ENCODE results near the gene HOOK2.

DNA sequence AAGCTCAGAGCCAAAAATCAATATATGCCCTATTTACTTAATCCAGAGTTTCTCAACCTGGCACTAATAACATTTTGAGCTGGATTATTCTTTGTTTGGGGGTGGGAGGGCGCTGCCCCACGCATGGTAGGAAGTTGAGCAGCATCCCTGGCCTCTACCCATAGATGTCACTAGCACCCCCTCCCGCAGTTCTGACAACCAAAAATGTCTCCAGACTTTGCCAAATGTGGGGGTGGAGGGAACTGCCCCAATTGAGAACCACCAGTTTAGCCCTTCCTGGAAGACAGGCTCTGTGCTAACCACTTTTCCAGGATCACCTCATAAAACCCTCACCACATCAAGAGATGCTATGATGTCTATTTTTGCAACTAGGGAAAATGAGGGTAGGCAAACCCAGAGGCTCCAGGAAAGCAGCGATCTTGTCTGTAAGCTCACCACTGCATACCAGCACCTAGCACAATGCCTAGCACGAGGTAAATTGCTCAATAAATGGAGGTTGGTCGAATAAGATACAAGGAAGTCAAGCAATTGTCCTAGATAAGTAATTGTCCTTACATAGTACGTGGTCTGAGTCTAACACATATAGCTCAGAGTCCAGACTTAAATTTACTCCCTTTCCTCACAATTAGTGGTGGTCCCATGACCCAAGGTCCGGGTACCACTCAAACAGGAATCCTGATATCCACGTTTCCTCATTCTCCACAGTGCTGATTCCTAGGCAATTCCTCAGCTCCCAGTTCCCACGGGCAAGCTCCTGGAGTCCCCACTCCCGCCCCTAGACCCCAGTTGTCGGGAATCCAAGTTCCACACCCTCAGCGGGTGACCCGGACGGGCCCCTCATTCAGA is 41.8 kb downstream of the HOOK2 start:
- TF ChIP-seq CTCF (conservative IDR thresholded peaks at IDR 0.05; ENCODE audit: low read length) (peak; percentile 65), EZH2phosphoT487 (IDR thresholded peaks at IDR 0.05; ENCODE audit: borderline replicate concordance) (no peak)
